Activated CD4-positive, alpha-beta memory T cell treated with anti-CD3 and anti-CD28 coated beads, Interleukin-2, amount 10 ng/mL, durations not matched to agents 7 days and 5 days (primary cell): ENCODE data around the gene RFX3. TPM values are rescaled to one million over a fixed set of nuclear protein-coding genes. Genes with fewer than 3 reads are reported as not detected.

Experiments used
- CTCF ChIA-PET: fragments of 350-600 bp; sonication (Branson Sonifier 250); formaldehyde crosslinking; loops from one replicate; lab custom pipeline; 2021; ENCODE audit warnings: antibody characterized with exemption, inconsistent platforms; lab: Charles Lee
- POLR2A ChIA-PET: fragments of 350-600 bp; sonication (Branson Sonifier 250); formaldehyde crosslinking; loops from one replicate; lab custom pipeline; 2021; ENCODE audit warnings: antibody characterized with exemption; lab: Charles Lee
- DNase-seq: peaks from one replicate; pipeline ENCODE4 v3.0.0-alpha.2; 2020
- H3K27ac Mint-ChIP-seq: one replicate; pipeline ENCODE4 v1.8.0; 2021; ENCODE audit warnings: mild to moderate bottlenecking, mixed read lengths
- H3K27me3 Mint-ChIP-seq: one replicate; pipeline ENCODE4 v1.8.0; 2021; ENCODE audit warnings: mixed read lengths
- H3K36me3 Mint-ChIP-seq: one replicate; pipeline ENCODE4 v1.8.0; 2021; ENCODE audit warnings: low read depth, mixed read lengths
- H3K4me1 Mint-ChIP-seq: one replicate; pipeline ENCODE4 v1.8.0; 2021; ENCODE audit warnings: mixed read lengths
- H3K4me3 Mint-ChIP-seq: one replicate; pipeline ENCODE4 v1.8.0; 2021; ENCODE audit warnings: mild to moderate bottlenecking, mixed read lengths
- H3K9me3 Mint-ChIP-seq: one replicate; pipeline ENCODE4 v1.8.0; 2021; ENCODE audit warnings: mixed read lengths
- total RNA-seq, 2 experiments: library from RNA; stranded (reverse); gene quantifications; one replicate each; pipeline ENCODE4 v1.2.3, GENCODE V29; 2021

Gene RFX3
- total RNA-seq: 10 to 100 TPM; 13.3 to 13.8 TPM

DNA sequence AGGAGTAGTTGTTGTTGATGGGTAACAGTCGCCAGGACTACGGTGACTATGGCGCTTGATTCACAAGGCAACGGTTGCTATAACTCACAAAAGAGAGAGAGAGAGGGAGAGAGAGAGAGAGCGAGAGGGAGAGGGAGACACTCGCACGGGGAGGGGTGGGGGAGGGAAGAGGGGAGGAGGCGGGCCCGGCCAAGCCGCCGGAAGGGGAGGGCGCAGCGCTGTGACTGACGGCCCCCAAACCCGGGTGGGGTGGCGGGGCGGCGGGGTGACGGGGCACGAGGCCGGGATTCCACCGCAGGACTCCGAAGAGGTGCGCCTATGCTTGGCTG lies at the start of gene RFX3:
TSS of gene RFX3 (minus strand) at position 166 of the 329 bp plus-strand sequence. CDS start 130,413 bp downstream, outside the sequence.
- ChIA-PET CTCF (interaction anchor here (0.6 to 2.7 kb wide), 3 partner anchors 24 to 58 kb away, joined by 3 to 16 read pairs (median 11); no protein-coding TSS in a partner anchor), POLR2A (interaction anchor here (0.9 to 7.6 kb wide), 18 partner anchors 10 to 772 kb away, joined by 3 to 216 read pairs (median 6); partner anchors contain the start of gene PUM3)
- peak; percentile 92 for DNase-seq
- peak within 1 kb of the TSS; percentile 96 for H3K4me3 Mint-ChIP-seq
- H3K9me3 Mint-ChIP-seq: no peaks in the 10 kb centered on the region
- H3K4me1 Mint-ChIP-seq: peaks cover 51% of the 10 kb centered on the region
- peaks cover 32% of the 10 kb centered on the region for H3K36me3 Mint-ChIP-seq
- H3K27me3 Mint-ChIP-seq: no peaks in the 10 kb centered on the region
- peak within 1 kb of the TSS; percentile 100 for H3K27ac Mint-ChIP-seq

DNA sequence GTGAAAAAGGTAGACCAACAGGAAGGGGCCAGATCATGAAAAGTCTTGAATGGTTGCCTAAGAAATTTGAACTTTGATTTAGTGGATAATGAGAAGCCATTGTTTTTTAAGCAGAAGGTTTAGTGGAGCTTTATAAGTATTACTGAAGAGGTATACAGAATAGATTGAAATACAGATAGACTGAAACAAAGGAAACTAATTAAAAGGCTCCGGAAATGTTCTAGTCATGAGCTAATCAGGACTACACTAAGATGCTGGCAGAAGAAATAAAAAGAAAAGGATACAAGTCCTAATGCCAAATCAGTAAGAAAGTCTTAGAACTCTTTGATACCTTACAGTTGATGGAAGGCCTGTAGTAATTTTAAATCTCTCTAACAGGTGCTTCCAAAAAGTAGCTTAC lies 45.7 kb upstream of the RFX3 start:
- Mint-ChIP-seq H3K4me3 (no peak overlapping the region), H3K27ac (no peak overlapping the region), H3K9me3 (no peaks in the 10 kb centered on the region), H3K27me3 (no peaks in the 10 kb centered on the region), H3K36me3 (no peaks in the 10 kb centered on the region), H3K4me1 (no peaks in the 10 kb centered on the region)
- CTCF ChIA-PET: no interaction called here
- no peak for DNase-seq
- POLR2A ChIA-PET: interaction anchor here (0.7 to 1.6 kb wide), 2 partner anchors 45 to 49 kb away, joined by 3 to 6 read pairs; partner anchors contain the start of gene RFX3

DNA sequence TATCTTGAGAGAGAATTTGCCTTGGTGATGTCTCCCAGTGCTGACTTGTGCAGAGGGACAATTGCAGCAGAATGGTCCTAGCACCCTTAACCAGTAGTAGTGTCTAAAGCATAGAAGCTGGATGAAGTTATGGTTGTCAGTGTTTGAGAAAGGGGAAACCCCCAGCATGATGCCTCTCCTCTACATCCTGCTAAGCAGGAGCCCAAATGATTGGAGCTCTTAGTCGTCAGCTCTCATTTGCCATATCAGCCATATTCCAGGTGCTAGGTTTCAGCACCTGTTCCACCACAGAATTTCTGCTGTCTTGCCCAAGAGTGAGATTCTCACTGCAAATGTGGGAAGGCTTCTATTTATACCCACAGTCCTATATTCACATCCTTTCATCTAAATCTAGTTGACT lies 43.7 kb upstream of the RFX3 start:
- no peaks in the 10 kb centered on the region for H3K9me3 Mint-ChIP-seq
- ChIA-PET POLR2A (no interaction called here), CTCF (no interaction called here)
- H3K27me3 Mint-ChIP-seq: no peaks in the 10 kb centered on the region
- no peaks in the 10 kb centered on the region for H3K36me3 Mint-ChIP-seq
- no peak overlapping the region for H3K4me3 Mint-ChIP-seq
- no peak overlapping the region for H3K27ac Mint-ChIP-seq
- DNase-seq: no peak
- no peaks in the 10 kb centered on the region for H3K4me1 Mint-ChIP-seq

DNA sequence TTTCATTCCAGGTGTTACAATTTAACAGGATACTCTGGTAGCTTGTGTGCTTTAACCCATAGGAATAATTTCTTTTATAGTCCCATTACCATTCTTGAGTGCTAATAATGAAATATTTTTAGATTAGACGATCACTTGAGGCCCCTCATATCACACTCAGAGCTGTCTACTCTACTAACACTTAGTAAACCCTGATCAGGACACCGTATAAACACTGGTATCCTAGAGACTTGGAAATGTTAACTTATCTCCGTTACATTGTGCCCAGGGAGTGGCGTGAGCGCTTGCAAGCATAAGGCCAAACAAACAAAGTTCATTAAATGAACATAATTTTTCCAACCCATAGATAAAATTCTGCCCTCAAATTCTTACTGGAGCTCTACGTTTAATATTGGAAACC lies 42.2 kb upstream of the RFX3 start:
- Mint-ChIP-seq H3K9me3 (no peaks in the 10 kb centered on the region), H3K4me3 (no peak overlapping the region), H3K36me3 (no peaks in the 10 kb centered on the region), H3K4me1 (no peaks in the 10 kb centered on the region), H3K27me3 (no peaks in the 10 kb centered on the region), H3K27ac (no peak overlapping the region)
- ChIA-PET POLR2A (no interaction called here), CTCF (no interaction called here)
- DNase-seq: no peak

DNA sequence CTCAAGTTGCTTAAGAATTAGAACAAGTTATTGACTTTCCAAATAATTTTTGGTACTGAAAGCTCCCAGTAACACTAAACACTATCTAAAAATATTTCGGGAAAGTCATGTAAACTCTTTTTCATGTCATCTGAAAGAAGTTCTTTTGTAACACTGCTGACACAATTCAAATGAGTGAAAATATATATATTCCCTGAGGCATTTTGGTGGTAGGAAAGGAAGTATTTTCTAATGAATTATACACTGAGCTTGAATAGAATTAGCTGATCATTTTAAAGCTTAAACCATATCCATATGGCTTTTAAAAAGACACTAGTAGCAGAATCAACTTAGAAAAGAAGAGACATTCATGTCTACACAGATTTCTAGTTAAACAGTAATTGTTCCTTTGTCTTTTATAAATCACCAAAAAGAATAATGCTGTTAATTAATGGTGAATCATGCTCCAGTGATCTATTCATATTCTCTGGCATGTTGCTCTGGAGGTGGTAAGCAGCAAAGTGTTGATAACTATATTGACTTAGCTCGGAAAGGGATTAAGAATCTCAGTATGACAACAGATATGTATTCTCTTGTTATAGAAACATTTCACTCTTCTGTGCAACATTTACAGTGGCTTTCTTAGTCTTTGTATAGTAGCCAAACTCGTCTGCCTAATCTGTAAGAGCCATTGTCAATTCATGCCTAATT lies 27.4 kb upstream of the RFX3 start:
- no peaks in the 10 kb centered on the region for H3K4me1 Mint-ChIP-seq
- ChIA-PET POLR2A (interaction anchor here (1.2 kb wide), 1 partner anchor 26 kb away, joined by 3 read pairs; no protein-coding TSS in a partner anchor), CTCF (no interaction called here)
- H3K4me3 Mint-ChIP-seq: no peak overlapping the region
- no peak for DNase-seq
- H3K27ac Mint-ChIP-seq: no peak overlapping the region
- H3K9me3 Mint-ChIP-seq: peaks cover under 1% of the 10 kb centered on the region
- H3K27me3 Mint-ChIP-seq: no peaks in the 10 kb centered on the region
- H3K36me3 Mint-ChIP-seq: peaks cover 43% of the 10 kb centered on the region

DNA sequence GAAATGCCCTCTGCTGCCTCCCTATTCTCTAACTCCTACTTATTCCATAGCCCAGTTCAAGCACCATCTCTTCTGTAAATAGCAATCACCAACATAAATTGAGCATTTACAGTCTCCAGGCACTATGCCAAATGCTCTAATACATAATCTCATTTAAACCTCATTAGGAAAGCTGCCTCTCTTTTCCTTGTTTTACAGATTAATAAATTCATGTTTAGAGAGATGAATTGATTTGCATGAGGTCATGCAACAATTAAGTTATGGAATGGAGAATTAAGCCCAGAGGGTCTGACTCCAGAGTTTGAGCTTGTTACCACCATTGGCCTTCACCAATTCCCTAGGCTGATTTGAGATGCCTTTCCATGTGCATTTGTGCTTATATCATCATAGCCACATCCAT lies 23.4 kb upstream of the RFX3 start:
- Mint-ChIP-seq H3K27ac (no peak overlapping the region), H3K9me3 (no peaks in the 10 kb centered on the region), H3K4me1 (no peaks in the 10 kb centered on the region), H3K36me3 (peaks cover 37% of the 10 kb centered on the region), H3K27me3 (no peaks in the 10 kb centered on the region), H3K4me3 (no peak overlapping the region)
- CTCF ChIA-PET: no interaction called here
- POLR2A ChIA-PET: interaction anchor here (1.4 kb wide), 1 partner anchor 20 kb away, joined by 3 read pairs; no protein-coding TSS in a partner anchor
- no peak for DNase-seq

DNA sequence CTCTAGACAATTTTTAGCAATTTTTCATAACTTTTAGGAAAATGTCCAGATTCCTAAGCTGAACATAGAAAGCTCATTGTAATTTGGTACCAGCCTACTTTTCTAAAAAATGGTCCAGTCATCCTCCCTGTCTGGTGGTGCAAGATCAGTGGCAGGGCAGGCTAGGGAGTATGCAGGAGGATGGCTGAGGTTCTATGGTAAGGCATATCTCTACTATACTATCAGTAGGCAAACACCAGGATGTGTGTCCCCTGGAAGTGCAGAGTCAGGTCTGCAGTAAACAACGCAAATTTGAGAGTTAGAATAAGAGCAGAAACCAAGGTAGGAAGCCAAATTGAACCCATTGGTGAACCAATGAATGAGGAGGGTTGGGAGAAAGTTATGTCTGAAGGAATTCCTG lies 22.8 kb upstream of the RFX3 start:
- DNase-seq: no peak
- Mint-ChIP-seq H3K36me3 (peaks cover 37% of the 10 kb centered on the region), H3K27me3 (no peaks in the 10 kb centered on the region), H3K4me3 (no peak overlapping the region), H3K4me1 (no peaks in the 10 kb centered on the region), H3K9me3 (no peaks in the 10 kb centered on the region), H3K27ac (no peak overlapping the region)
- ChIA-PET POLR2A (interaction anchor here (1.4 kb wide), 1 partner anchor 20 kb away, joined by 3 read pairs; no protein-coding TSS in a partner anchor), CTCF (no interaction called here)

DNA sequence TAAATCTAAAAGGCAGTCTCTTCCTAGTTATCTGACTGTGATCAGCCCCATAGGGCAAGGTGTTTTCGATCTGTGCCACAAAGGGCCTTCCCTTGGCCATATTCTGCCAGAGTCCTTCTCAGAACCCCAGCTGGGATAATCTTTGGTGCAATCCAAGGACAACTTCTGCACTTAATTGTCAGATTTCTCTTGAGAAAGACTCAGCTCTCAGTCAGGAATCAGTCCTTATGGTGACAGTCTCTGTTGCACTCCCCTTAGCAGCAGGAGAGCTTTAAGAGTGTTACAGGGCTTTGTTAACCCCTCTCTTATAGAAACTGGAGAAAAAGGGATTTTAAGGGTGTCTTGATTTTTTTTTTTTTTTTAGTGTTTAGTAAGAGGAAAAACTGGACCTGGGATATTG lies 15.4 kb upstream of the RFX3 start:
- no peak for DNase-seq
- Mint-ChIP-seq H3K27me3 (no peaks in the 10 kb centered on the region), H3K4me1 (peaks cover 4% of the 10 kb centered on the region), H3K9me3 (no peaks in the 10 kb centered on the region), H3K36me3 (peaks cover 30% of the 10 kb centered on the region), H3K4me3 (no peak overlapping the region), H3K27ac (no peak overlapping the region)
- CTCF ChIA-PET: no interaction called here
- POLR2A ChIA-PET: no interaction called here

DNA sequence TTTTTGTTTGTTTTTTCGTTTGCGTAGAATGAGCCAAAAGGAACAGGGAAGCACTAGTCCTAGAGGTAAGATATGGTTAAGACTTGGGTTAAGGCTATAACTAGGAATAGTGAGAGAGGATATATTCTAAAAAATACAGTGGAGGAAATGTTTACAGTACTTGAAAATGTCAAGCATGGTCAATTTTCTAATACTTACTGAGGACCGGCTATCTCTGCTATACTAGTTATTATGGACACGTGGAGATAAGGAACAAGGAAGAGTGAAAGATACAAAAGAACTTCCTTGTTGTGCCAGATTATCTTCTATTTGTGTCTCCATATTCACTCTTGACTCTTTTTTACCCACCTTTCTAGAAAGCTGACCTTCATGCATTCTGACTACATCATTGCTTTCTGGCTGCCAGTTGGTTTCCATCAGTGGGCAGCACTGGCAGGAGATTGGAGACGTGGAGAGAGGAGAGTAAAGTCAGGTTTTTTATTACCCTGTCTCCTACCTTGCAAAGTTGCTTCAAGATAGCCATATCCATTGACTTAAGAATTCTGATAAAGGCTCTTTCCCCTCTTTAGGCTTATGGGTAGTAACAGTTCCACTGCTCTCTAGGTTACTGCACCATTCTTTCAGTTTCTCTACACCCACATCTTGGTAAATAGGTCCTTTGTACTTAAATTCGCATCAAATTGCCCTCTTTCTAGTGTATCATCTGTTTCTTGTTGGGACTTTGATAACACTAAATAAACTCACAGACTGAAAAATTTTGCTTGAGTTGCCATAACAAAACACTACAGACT lies 9.0 kb upstream of the RFX3 start:
- H3K36me3 Mint-ChIP-seq: peaks cover 47% of the 10 kb centered on the region
- CTCF ChIA-PET: no interaction called here
- no peak overlapping the region for H3K4me3 Mint-ChIP-seq
- H3K4me1 Mint-ChIP-seq: peaks cover 13% of the 10 kb centered on the region
- H3K27me3 Mint-ChIP-seq: no peaks in the 10 kb centered on the region
- no peak overlapping the region for H3K27ac Mint-ChIP-seq
- POLR2A ChIA-PET: interaction anchor here (1.0 to 1.3 kb wide), 2 partner anchors 8 to 10 kb away, joined by 3 to 6 read pairs; partner anchors contain the start of gene RFX3
- no peaks in the 10 kb centered on the region for H3K9me3 Mint-ChIP-seq
- no peak for DNase-seq

DNA sequence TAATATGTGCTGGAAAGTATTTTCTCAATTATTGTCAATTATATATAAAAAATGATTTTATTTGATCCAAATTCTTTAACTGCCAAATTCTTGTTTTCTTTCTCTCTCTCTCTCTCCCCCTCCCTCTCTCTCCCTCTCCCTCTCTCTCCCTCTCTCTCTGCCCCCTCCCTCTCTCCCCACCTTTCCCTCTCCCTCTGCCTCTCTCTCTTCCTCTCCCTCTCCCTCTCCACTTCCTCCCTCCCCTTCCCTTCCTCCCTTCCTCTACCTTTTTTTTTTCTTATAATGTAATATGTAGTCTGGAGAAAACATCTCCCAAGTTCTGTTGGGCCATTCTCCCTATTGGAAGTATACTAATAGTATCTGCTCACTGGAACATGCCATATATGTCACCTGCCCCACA lies 6.4 kb upstream of the RFX3 start:
- Mint-ChIP-seq H3K9me3 (no peaks in the 10 kb centered on the region), H3K4me3 (no peak overlapping the region), H3K4me1 (peaks cover 32% of the 10 kb centered on the region), H3K27me3 (no peaks in the 10 kb centered on the region), H3K36me3 (peaks cover 52% of the 10 kb centered on the region), H3K27ac (no peak overlapping the region)
- POLR2A ChIA-PET: no interaction called here
- no peak for DNase-seq
- CTCF ChIA-PET: no interaction called here

DNA sequence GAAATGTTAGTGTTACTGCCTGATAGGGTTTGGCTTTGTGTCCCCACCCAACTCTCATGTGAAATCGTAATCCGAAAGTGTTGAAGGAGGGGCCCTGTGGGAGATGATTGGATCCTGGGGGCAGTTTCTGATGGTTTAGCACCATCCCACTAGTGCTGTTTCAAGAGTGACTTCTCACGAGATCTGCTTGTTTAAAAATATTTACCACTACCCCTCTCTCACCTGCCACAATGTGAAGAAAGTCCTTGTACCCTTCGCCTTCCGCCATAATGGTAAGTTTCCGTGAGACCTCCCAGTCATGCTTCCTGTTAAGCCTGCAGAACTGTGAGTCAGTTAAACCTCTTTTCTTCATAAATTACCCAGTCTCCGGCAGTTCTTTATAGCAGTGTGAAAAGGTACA lies 2.6 kb upstream of the RFX3 start:
- Mint-ChIP-seq H3K4me1 (peaks cover 39% of the 10 kb centered on the region), H3K36me3 (peaks cover 47% of the 10 kb centered on the region), H3K9me3 (no peaks in the 10 kb centered on the region), H3K27me3 (no peaks in the 10 kb centered on the region), H3K27ac (peak overlapping the region; percentile 100), H3K4me3 (peak overlapping the region; percentile 96)
- ChIA-PET CTCF (interaction anchor here (2.0 to 2.7 kb wide), 2 partner anchors 61 to 685 kb away, joined by 4 to 11 read pairs; partner anchors contain the start of gene PUM3), POLR2A (interaction anchor here (0.7 to 7.6 kb wide), 9 partner anchors 12 to 1212 kb away, joined by 3 to 216 read pairs (median 16); partner anchors contain the start of genes AK3 and PUM3)
- DNase-seq: peak; percentile 73

DNA sequence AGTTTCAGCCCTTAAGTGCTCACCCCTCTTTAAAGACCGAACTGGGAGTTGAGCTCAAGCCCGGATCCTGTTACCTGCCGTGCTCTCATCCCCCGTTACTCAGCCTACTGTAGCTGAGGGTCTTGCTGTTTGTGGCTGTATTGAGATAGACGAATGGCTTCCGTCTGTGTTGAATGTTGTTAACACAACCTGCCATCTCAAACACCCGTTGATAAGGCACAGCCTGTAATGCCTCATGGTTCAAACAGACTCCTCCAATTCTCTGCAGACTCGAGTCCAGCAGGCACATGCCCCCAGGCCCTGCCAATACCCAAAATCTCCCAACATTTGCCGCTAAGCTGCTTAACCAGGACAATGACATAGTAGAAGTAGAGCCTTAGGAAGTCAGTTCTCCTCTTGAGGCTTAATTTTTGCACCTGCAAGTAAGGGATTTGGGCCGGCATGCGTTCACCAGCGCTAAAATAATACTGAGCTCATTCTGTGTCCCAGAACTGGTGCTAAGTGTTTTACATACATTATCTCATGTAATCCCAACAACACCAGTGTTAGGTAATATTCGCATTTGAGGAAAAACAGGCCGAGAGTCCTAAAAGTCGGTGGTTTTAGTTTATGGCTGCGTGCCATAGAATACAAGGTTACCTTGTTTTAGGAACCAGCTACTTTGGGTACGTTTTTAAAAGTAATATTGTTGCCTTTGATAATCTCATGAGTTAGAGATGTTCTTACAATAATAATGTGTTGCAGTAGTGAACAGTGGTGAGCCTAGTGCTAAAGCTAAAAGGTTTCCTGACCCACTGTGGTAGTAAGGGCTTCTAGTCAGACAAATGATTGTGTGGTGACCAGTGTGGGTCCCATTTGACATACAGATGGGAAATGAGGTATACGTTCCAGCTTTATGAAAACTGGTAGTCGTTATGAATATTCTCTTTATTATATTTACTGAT lies 1.5 kb upstream of the RFX3 start:
- DNase-seq: no peak
- H3K36me3 Mint-ChIP-seq: peaks cover 36% of the 10 kb centered on the region
- POLR2A ChIA-PET: interaction anchor here (0.7 to 7.6 kb wide), 42 partner anchors 8 to 1923 kb away, joined by 3 to 216 read pairs (median 4); partner anchors contain the start of genes AK3, CD274, CDC37L1 and JAK2
- H3K4me3 Mint-ChIP-seq: peak overlapping the region; percentile 96
- peaks cover 49% of the 10 kb centered on the region for H3K4me1 Mint-ChIP-seq
- H3K9me3 Mint-ChIP-seq: no peaks in the 10 kb centered on the region
- H3K27ac Mint-ChIP-seq: peak overlapping the region; percentile 100
- CTCF ChIA-PET: interaction anchor here (1.2 to 2.7 kb wide), 4 partner anchors 50 to 683 kb away, joined by 3 to 16 read pairs (median 8); partner anchors contain the start of gene PUM3
- H3K27me3 Mint-ChIP-seq: no peaks in the 10 kb centered on the region
